GM12878 (cell line): ENCODE measurements around the gene ATP7A. TPM values are rescaled to one million over a fixed set of nuclear protein-coding genes. Genes with fewer than 3 reads are reported as not detected.

Source experiments
- ATAC-seq: fragments of 200-7000 bp; cut with Tn5 transposase; 3 replicates; pipeline ENCODE4 v1.9.1; 2020; ENCODE audit warnings: mild to moderate bottlenecking, moderate library complexity
- BruUV-seq: library from RNA; stranded (reverse); fragments of 400-500 nt; replicated peaks from 2 replicates; lab custom pipeline; 2021; lab: Mats Ljungman, UMichigan
- CTCF ChIA-PET: fragments of 300-600 bp; sonication (Branson Sonifier 250); formaldehyde crosslinking; extraction: SDS; loops from one replicate; lab custom pipeline; 2021; ENCODE audit warnings: inconsistent platforms; lab: Yijun Ruan, JAX
- POLR2A ChIA-PET: fragments of 350-600 bp; formaldehyde crosslinking; extraction: SDS; loops from one replicate; lab custom pipeline; 2021; ENCODE audit warnings: inconsistent platforms; lab: Charles Lee
- RAD21 ChIA-PET: fragments of 300-600 bp; sonication (Branson Sonifier 250); formaldehyde crosslinking; loops from one replicate; lab custom pipeline; 2023; ENCODE audit warnings: antibody characterized with exemption; ENCODE audit not compliant: unreplicated experiment; lab: Charles Lee
- SMC1A ChIA-PET: fragments of 300-600 bp; sonication (Branson Sonifier 250); formaldehyde crosslinking; loops from one replicate; lab custom pipeline; 2023; ENCODE audit not compliant: unreplicated experiment, uncharacterized antibody; lab: Charles Lee
- DNase-seq: peaks from one replicate; pipeline ENCODE4 v3.0.0-alpha.2; 2011; ENCODE audit warnings: low read depth, low spot score
- FAIRE-seq: peaks from 3 replicates; lab custom pipeline; 2011; peaks lifted over from hg19 to GRCh38; lab: Jason Lieb, UNC
- H2AFZ ChIP-seq: 2 replicates; pipeline ENCODE4 v1.6.0; 2011; ENCODE audit warnings: low read depth, low read length, control low read depth; ENCODE audit not compliant: control insufficient read depth
- H3K27ac ChIP-seq: 2 replicates; pipeline ENCODE4 v1.5.1; 2011; ENCODE audit warnings: control low read depth; ENCODE audit not compliant: control insufficient read depth, insufficient read depth
- H3K27me3 ChIP-seq, 2 experiments: replicated peaks in 1 of 2; 2 replicates each; pipeline versions ENCODE4 v1.6.0 to v1.6.1; 2011; ENCODE audit warnings: low read length in 1 of 2; ENCODE audit not compliant: control insufficient read depth in 2 of 2, insufficient read depth in 2 of 2
- H3K36me3 ChIP-seq, 2 experiments: 2 replicates each; pipeline ENCODE4 v1.5.1; 2011; ENCODE audit warnings: low read length in 1 of 2; ENCODE audit not compliant: control insufficient read depth in 2 of 2, insufficient read depth in 2 of 2
- H3K4me1 ChIP-seq: 2 replicates; pipeline ENCODE4 v1.6.1; 2011; ENCODE audit warnings: mild to moderate bottlenecking, low read length, moderate library complexity, mixed read lengths; ENCODE audit not compliant: control insufficient read depth, insufficient read depth
- H3K4me2 ChIP-seq: 2 replicates; pipeline ENCODE4 v1.6.0; 2011; ENCODE audit warnings: control low read depth; ENCODE audit not compliant: control insufficient read depth, insufficient read depth
- H3K4me3 ChIP-seq: fragments of 200-600 bp; sonication (generic); 2 replicates; pipeline ENCODE4 v1.5.1; 2016
- H3K79me2 ChIP-seq: 2 replicates; pipeline ENCODE4 v1.6.0; 2011; ENCODE audit warnings: low read length; ENCODE audit not compliant: control insufficient read depth, insufficient read depth
- H3K9ac ChIP-seq: 2 replicates; pipeline ENCODE4 v1.8.0; 2011; ENCODE audit warnings: low read length, control low read depth, mixed read lengths; ENCODE audit not compliant: control insufficient read depth, insufficient read depth
- H3K9me3 ChIP-seq: replicated peaks from 3 replicates; pipeline ENCODE4 v1.5.1; 2011; ENCODE audit warnings: mild to moderate bottlenecking, low read length; ENCODE audit not compliant: control insufficient read depth, insufficient read depth
- H4K20me1 ChIP-seq: 2 replicates; pipeline ENCODE4 v1.6.0; 2011; ENCODE audit not compliant: control insufficient read depth, insufficient read depth
- GATAD2B ChIP-seq: fragments of 450-650 bp; conservative IDR thresholded peaks from 2 replicates; pipeline ENCODE4 v1.6.1; 2017; ENCODE audit warnings: low read depth, mild to moderate bottlenecking, moderate library complexity
- RAD21 ChIP-seq: IDR thresholded peaks from 2 replicates; pipeline ENCODE4 v1.6.1; 2011; ENCODE audit warnings: mild to moderate bottlenecking, low read depth, low read length, moderate library complexity; ENCODE audit not compliant: insufficient read depth
- SMC3 ChIP-seq: IDR thresholded peaks from 2 replicates; pipeline ENCODE4 v1.6.1; 2011; ENCODE audit warnings: low read length, improper control_type of control experiment, borderline replicate concordance
- TCF3 ChIP-seq: IDR thresholded peaks from 2 replicates; pipeline ENCODE4 v1.6.1; 2012; ENCODE audit warnings: low read depth, mild to moderate bottlenecking, low read length, borderline replicate concordance; ENCODE audit not compliant: insufficient read depth
- WGBS: methylation state at CpG from one replicate; pipeline ENCODE4 v1.1.6; 2016; ENCODE audit warnings: low lambda C conversion rate; ENCODE audit not compliant: insufficient replicate concordance, insufficient coverage; ENCODE audit errors: missing lambda C conversion rate; 5-methylcytosine and 5-hydroxymethylcytosine counted together
- in situ Hi-C: fragments of 300-500 bp; cut with MboI; formaldehyde crosslinking; loops from 9 replicates; pipeline ENCODE4 v1.14.3; 2018; ENCODE audit warnings: mixed read lengths
- intact Hi-C: fragments of 100-400 bp; cut with micrococcal nuclease; formaldehyde crosslinking; loops from one replicate; pipeline ENCODE4 v1.14.2; 2022; ENCODE audit not compliant: unreplicated experiment
- polyA plus RNA-seq, 11 experiments: library from polyadenylated mRNA; depleted of rRNA in 4 of 11; unstranded in 6 of 11; stranded (reverse) in 5 of 11; fragments of >200 nt; fragmentation: Nextera tagmentation in 4 of 11; fragmentation: Illumina TruSeq in 1 of 11; extraction: Ambion mirVana in 4 of 11; extraction: Trizol in 1 of 11; gene quantifications; 1 replicate in 1 of 11; 2 replicates in 10 of 11; pipeline versions ENCODE4 v1.2.1 to v1.2.3, GENCODE V29; 2011 to 2016; ENCODE audit warnings: inconsistent platforms in 2 of 11, missing spikeins in 2 of 11, low read depth in 1 of 11
- total RNA-seq, 4 experiments: library from RNA; depleted of rRNA in 3 of 4; stranded (reverse); fragments of >200 nt in 3 of 4; fragmentation: Illumina TruSeq in 1 of 4; extraction: Trizol in 1 of 4; gene quantifications; 2 replicates each; pipeline versions ENCODE4 v1.2.1 to v1.2.3, GENCODE V29; 2013 to 2021
- TF ChIP-seq, protein P1 (sequence below), 3 experiments: IDR thresholded peaks in 2 of 3; conservative IDR thresholded peaks in 1 of 3; 2 replicates each; pipeline ENCODE4 v1.5.1; 2011; ENCODE audit warnings: low read depth in 3 of 3, low read length in 3 of 3, mild to moderate bottlenecking in 3 of 3, control low read depth in 2 of 3, moderate library complexity in 2 of 3, inconsistent platforms in 1 of 3, mixed read lengths in 1 of 3; ENCODE audit not compliant: control insufficient read depth in 2 of 3, insufficient read depth in 1 of 3; ENCODE audit errors: extremely low read depth in 1 of 3

ATP7A gene
- total and polyA plus RNA-seq, 10 of the 15 experiments (the other 5 are each of a cell fraction or from before 2014, with no cell fraction given): 2.5 to 12.0 (median 7.6) TPM

DNA sequence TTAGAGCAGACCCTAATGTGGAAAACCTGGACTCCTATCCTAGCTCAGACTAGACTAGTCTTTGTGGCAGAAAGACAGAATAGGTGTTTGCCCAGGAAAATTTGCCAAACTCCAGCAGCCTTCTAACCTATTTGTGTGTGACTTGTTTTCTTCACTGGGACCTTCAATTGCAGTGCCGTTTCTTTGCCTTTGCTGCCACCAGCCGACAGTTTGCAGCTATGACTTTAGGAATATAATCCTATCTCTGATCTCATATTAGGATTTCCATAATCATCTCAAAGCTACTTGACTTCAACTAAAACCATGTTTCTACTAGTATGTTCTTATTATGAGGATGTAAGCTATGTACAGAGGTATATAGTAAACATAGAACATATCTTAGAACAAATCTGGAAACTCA lies 119.2 kb downstream of the ATP7A start:
- WGBS: 3% methylated on average over 2 of the region's 2 CpGs
- Histone ChIP-seq H3K4me1 (no peaks in the 10 kb centered on the region), H4K20me1 (no peaks in the 10 kb centered on the region), H3K4me3 (no peak overlapping the region), H3K9ac (no peak overlapping the region), H3K27me3 (no peaks in the 10 kb centered on the region), H3K4me2 (no peak overlapping the region), H3K9me3 (no peaks in the 10 kb centered on the region), H3K27ac (no peak overlapping the region), H2AFZ (no peak overlapping the region), H3K36me3 (no peaks in the 10 kb centered on the region), H3K79me2 (no peaks in the 10 kb centered on the region)
- RAD21 ChIA-PET: interaction anchor here (1.1 to 2.3 kb wide), 7 partner anchors 35 to 1882 kb away, joined by 3 to 11 read pairs (median 8); partner anchors contain the start of genes ATP7A and COX7B
- ATAC-seq (peak; percentile 71), DNase-seq (no peak), FAIRE-seq (no peak)
- intact Hi-C loops (loop anchor here (1.0 to 5.0 kb wide), 3 partner anchors 63 to 1750 kb away; no protein-coding TSS in a partner anchor), in situ Hi-C loops (loop anchor here (10.0 kb wide), 3 partner anchors 125 to 1755 kb away; no protein-coding TSS in a partner anchor)
- CTCF ChIA-PET: interaction anchor here (0.7 to 4.3 kb wide), 17 partner anchors 19 to 1882 kb away, joined by 3 to 22 read pairs (median 3); partner anchors contain the start of genes ATP7A and COX7B
- peak; percentile 44 for TF ChIP-seq RAD21
- TF ChIP-seq GATAD2B: no peak
- TF ChIP-seq TCF3: no peak
- TF ChIP-seq, protein P1, sequence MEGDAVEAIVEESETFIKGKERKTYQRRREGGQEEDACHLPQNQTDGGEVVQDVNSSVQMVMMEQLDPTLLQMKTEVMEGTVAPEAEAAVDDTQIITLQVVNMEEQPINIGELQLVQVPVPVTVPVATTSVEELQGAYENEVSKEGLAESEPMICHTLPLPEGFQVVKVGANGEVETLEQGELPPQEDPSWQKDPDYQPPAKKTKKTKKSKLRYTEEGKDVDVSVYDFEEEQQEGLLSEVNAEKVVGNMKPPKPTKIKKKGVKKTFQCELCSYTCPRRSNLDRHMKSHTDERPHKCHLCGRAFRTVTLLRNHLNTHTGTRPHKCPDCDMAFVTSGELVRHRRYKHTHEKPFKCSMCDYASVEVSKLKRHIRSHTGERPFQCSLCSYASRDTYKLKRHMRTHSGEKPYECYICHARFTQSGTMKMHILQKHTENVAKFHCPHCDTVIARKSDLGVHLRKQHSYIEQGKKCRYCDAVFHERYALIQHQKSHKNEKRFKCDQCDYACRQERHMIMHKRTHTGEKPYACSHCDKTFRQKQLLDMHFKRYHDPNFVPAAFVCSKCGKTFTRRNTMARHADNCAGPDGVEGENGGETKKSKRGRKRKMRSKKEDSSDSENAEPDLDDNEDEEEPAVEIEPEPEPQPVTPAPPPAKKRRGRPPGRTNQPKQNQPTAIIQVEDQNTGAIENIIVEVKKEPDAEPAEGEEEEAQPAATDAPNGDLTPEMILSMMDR (IDR thresholded peaks at IDR 0.05 in 2 of 3, conservative IDR thresholded peaks at IDR 0.05 in 1 of 3; ENCODE audit: control insufficient read depth in 2 of 3, extremely low read depth in 1 of 3, insufficient read depth in 1 of 3, low read depth in 3 of 3, low read length in 3 of 3): peak; percentile 18 to 76 (median 41); a peak in 4 of 6 replicates
- peak; percentile 65; the same call in 1 of the 2 replicates for TF ChIP-seq SMC3
- POLR2A ChIA-PET: interaction anchor here (0.7 to 1.5 kb wide), 2 partner anchors 28 to 131 kb away, joined by 3 to 4 read pairs; partner anchors contain the start of gene COX7B
- SMC1A ChIA-PET: interaction anchor here (0.6 to 3.1 kb wide), 16 partner anchors 10 to 1751 kb away, joined by 3 to 15 read pairs (median 6); partner anchors contain the start of gene ATP7A
- BruUV-seq: no TSS peak
